ENCODE measurements around the gene SYNPR. TPM values are rescaled to one million over a fixed set of nuclear protein-coding genes. Genes with fewer than 3 reads are reported as not detected.

SYNPR gene
- total RNA-seq, 1 donor: not detected

- Histone ChIP-seq H3K79me2 (ENCODE audit: insufficient read depth, low read length) (no peaks in the 10 kb centered on the region), H3K36me3 (ENCODE audit: insufficient read depth, low read length) (no peaks in the 10 kb centered on the region), H2AFZ (ENCODE audit: low read length) (no peak overlapping the region), H3K9me3 (ENCODE audit: low read depth, low read length) (no peaks in the 10 kb centered on the region), H3K27me3 (ENCODE audit: insufficient read depth, low read length) (no peaks in the 10 kb centered on the region), H3K4me2 (ENCODE audit: insufficient read depth, low read length) (no peak overlapping the region), H3K4me1 (ENCODE audit: insufficient read depth, low read length) (no peaks in the 10 kb centered on the region), H4K20me1 (ENCODE audit: insufficient read depth, low read length) (no peaks in the 10 kb centered on the region), H3K4me3 (ENCODE audit: insufficient read depth, low read length) (no peak overlapping the region), H3K27ac (ENCODE audit: low read depth, low read length) (no peak overlapping the region)
- no peak for DNase-seq (ENCODE audit: insufficient read length, low spot score, missing footprints)
- TF ChIP-seq, protein P1, sequence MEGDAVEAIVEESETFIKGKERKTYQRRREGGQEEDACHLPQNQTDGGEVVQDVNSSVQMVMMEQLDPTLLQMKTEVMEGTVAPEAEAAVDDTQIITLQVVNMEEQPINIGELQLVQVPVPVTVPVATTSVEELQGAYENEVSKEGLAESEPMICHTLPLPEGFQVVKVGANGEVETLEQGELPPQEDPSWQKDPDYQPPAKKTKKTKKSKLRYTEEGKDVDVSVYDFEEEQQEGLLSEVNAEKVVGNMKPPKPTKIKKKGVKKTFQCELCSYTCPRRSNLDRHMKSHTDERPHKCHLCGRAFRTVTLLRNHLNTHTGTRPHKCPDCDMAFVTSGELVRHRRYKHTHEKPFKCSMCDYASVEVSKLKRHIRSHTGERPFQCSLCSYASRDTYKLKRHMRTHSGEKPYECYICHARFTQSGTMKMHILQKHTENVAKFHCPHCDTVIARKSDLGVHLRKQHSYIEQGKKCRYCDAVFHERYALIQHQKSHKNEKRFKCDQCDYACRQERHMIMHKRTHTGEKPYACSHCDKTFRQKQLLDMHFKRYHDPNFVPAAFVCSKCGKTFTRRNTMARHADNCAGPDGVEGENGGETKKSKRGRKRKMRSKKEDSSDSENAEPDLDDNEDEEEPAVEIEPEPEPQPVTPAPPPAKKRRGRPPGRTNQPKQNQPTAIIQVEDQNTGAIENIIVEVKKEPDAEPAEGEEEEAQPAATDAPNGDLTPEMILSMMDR (IDR thresholded peaks at IDR 0.05; ENCODE audit: extremely low read depth, low read depth, low read length): no peak
Observed at GRCh38 chr3:63482341-63482740, 204.2 kb downstream of the SYNPR start.

DNA sequence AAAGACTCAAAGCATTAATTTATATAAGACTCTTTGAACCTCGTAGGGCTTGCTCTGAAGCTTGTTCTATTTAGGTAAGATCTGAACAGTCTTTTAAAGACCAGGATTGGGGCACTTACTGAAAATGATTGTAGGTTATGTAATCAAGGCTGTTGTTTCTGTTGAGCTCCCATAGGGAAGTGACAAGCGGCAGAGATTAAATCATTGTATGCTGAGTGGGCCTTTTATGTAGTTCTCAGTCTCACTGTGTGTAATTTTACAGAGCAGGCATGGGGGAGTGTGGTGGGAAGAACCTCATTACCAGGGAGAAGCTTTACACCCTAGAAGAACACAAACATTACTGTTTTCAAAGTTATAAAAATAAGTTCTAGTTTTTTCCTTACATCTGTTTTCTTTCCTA is 214.4 kb downstream of the SYNPR start:
- Histone ChIP-seq H3K9me3 (ENCODE audit: low read depth, low read length) (no peaks in the 10 kb centered on the region), H3K4me2 (ENCODE audit: insufficient read depth, low read length) (no peak overlapping the region), H3K36me3 (ENCODE audit: insufficient read depth, low read length) (no peaks in the 10 kb centered on the region), H3K27me3 (ENCODE audit: insufficient read depth, low read length) (no peaks in the 10 kb centered on the region), H3K4me3 (ENCODE audit: insufficient read depth, low read length) (no peak overlapping the region), H2AFZ (ENCODE audit: low read length) (no peak overlapping the region), H4K20me1 (ENCODE audit: insufficient read depth, low read length) (no peaks in the 10 kb centered on the region), H3K4me1 (ENCODE audit: insufficient read depth, low read length) (no peaks in the 10 kb centered on the region), H3K79me2 (ENCODE audit: insufficient read depth, low read length) (no peaks in the 10 kb centered on the region), H3K27ac (ENCODE audit: low read depth, low read length) (no peak overlapping the region)
- no peak for DNase-seq (ENCODE audit: insufficient read length, low spot score, missing footprints)
- TF ChIP-seq, protein P1 (IDR thresholded peaks at IDR 0.05; ENCODE audit: extremely low read depth, low read depth, low read length): no peak

GRCh38 chr3:63493101-63493500 is 215.0 kb downstream of the SYNPR start:
- no peaks in the 10 kb centered on the region for H3K9me3 ChIP-seq (ENCODE audit: low read depth, low read length)
- no peaks in the 10 kb centered on the region for H3K36me3 ChIP-seq (ENCODE audit: insufficient read depth, low read length)
- H3K27me3 ChIP-seq (ENCODE audit: insufficient read depth, low read length): no peaks in the 10 kb centered on the region
- H3K4me1 ChIP-seq (ENCODE audit: insufficient read depth, low read length): no peaks in the 10 kb centered on the region
- no peaks in the 10 kb centered on the region for H4K20me1 ChIP-seq (ENCODE audit: insufficient read depth, low read length)
- H3K79me2 ChIP-seq (ENCODE audit: insufficient read depth, low read length): no peaks in the 10 kb centered on the region
- no peak overlapping the region for H3K4me3 ChIP-seq (ENCODE audit: insufficient read depth, low read length)
- no peak overlapping the region for H3K4me2 ChIP-seq (ENCODE audit: insufficient read depth, low read length)
- H2AFZ ChIP-seq (ENCODE audit: low read length): no peak overlapping the region
- DNase-seq (ENCODE audit: insufficient read length, low spot score, missing footprints): no peak
- TF ChIP-seq, protein P1 (IDR thresholded peaks at IDR 0.05; ENCODE audit: extremely low read depth, low read depth, low read length): no peak
- no peak overlapping the region for H3K27ac ChIP-seq (ENCODE audit: low read depth, low read length)

- Histone ChIP-seq H3K4me2 (ENCODE audit: insufficient read depth, low read length) (no peak overlapping the region), H3K27me3 (ENCODE audit: insufficient read depth, low read length) (no peaks in the 10 kb centered on the region), H3K79me2 (ENCODE audit: insufficient read depth, low read length) (no peaks in the 10 kb centered on the region), H2AFZ (ENCODE audit: low read length) (no peak overlapping the region), H3K27ac (ENCODE audit: low read depth, low read length) (no peak overlapping the region), H3K36me3 (ENCODE audit: insufficient read depth, low read length) (no peaks in the 10 kb centered on the region), H3K4me1 (ENCODE audit: insufficient read depth, low read length) (no peaks in the 10 kb centered on the region), H3K9me3 (ENCODE audit: low read depth, low read length) (no peaks in the 10 kb centered on the region), H3K4me3 (ENCODE audit: insufficient read depth, low read length) (no peak overlapping the region), H4K20me1 (ENCODE audit: insufficient read depth, low read length) (no peaks in the 10 kb centered on the region)
- no peak for DNase-seq (ENCODE audit: insufficient read length, low spot score, missing footprints)
- TF ChIP-seq, protein P1 (IDR thresholded peaks at IDR 0.05; ENCODE audit: extremely low read depth, low read depth, low read length): no peak
Observed at GRCh38 chr3:63494646-63495045, 216.5 kb downstream of the SYNPR start.
